Vagina (tissue), 2 donors: Measurements from ENCODE around the gene LMBR1.

Experiments
- CTCF ChIP-seq, 3 experiments: fragments of 450-650 bp in 2 of 3; fragments of 200-600 bp in 1 of 3; sonication (generic) in 1 of 3; IDR thresholded peaks; one replicate each; pipeline ENCODE4 v1.5.1; 2017 to 2019; ENCODE audit warnings: antibody characterized with exemption in 3 of 3, mild to moderate bottlenecking in 2 of 3, moderate library complexity in 2 of 3
- POLR2A ChIP-seq, 2 donors: fragments of 450-650 bp; IDR thresholded peaks; one replicate each; pipeline ENCODE4 v1.6.1; 2017; ENCODE audit warnings: antibody characterized with exemption in 2 of 2, mild to moderate bottlenecking in 2 of 2, moderate library complexity in 2 of 2
- POLR2AphosphoS5 ChIP-seq, 2 donors: sonication (generic); formaldehyde crosslinking; IDR thresholded peaks; one replicate each; pipeline ENCODE4 v1.9.0; 2017; ENCODE audit warnings: antibody characterized with exemption in 2 of 2, mild to moderate bottlenecking in 2 of 2, low read depth in 1 of 2; ENCODE audit not compliant: insufficient read depth in 1 of 2

GRCh38 chr7:156739596-156739995, 153.4 kb downstream of the LMBR1 start:
- TF ChIP-seq POLR2A (IDR thresholded peaks at IDR 0.05) (no peak), CTCF (IDR thresholded peaks at IDR 0.05) (no peak), POLR2AphosphoS5 (IDR thresholded peaks at IDR 0.05; ENCODE audit: insufficient read depth in 1 of 2, low read depth in 1 of 2) (no peak)
